MM.1S (cell line): ENCODE data around the gene ZSCAN1.

ENCODE experiments used
- DNase-seq: peaks from one replicate; pipeline ENCODE4 v3.0.0-alpha.2; 2015
- H2AFZ ChIP-seq: fragments of 300-600 bp; sonication (generic); 2 replicates; pipeline ENCODE4 v1.6.0; 2016; ENCODE audit warnings: antibody characterized with exemption, low read length
- H3F3A ChIP-seq: fragments of 300-600 bp; sonication (generic); 2 replicates; pipeline ENCODE4 v1.6.1; 2016; ENCODE audit warnings: mild to moderate bottlenecking, antibody characterized with exemption, low read length, moderate library complexity, mixed read lengths; ENCODE audit not compliant: insufficient read depth
- H3K27ac ChIP-seq: fragments of 300-600 bp; sonication (generic); 2 replicates; pipeline ENCODE4 v1.5.1; 2016; ENCODE audit warnings: mild to moderate bottlenecking, low read length
- H3K27me3 ChIP-seq: fragments of 300-600 bp; sonication (generic); replicated peaks from 2 replicates; pipeline ENCODE4 v1.6.0; 2016; ENCODE audit warnings: low read length; ENCODE audit not compliant: insufficient read depth
- H3K36me3 ChIP-seq: fragments of 300-600 bp; sonication (generic); replicated peaks from 2 replicates; pipeline ENCODE4 v1.6.1; 2016; ENCODE audit warnings: mild to moderate bottlenecking, low read length, mixed read lengths; ENCODE audit not compliant: insufficient read depth
- H3K4me1 ChIP-seq: fragments of 300-600 bp; sonication (generic); 2 replicates; pipeline ENCODE4 v1.6.1; 2016; ENCODE audit warnings: low read length, mixed read lengths
- H3K4me2 ChIP-seq: fragments of 300-600 bp; sonication (generic); 2 replicates; pipeline ENCODE4 v1.6.0; 2016; ENCODE audit warnings: low read depth, low read length
- H3K4me3 ChIP-seq: fragments of 300-600 bp; sonication (generic); 2 replicates; pipeline ENCODE4 v1.5.1; 2016; ENCODE audit warnings: low read length, mixed read lengths
- H3K79me2 ChIP-seq: fragments of 300-600 bp; sonication (generic); 2 replicates; pipeline ENCODE4 v1.6.1; 2016; ENCODE audit warnings: mixed run types, low read length, mixed read lengths
- H3K9ac ChIP-seq: fragments of 300-600 bp; sonication (generic); 2 replicates; pipeline ENCODE4 v1.6.1; 2016; ENCODE audit warnings: low read length, mixed read lengths
- H3K9me2 ChIP-seq: fragments of 300-600 bp; sonication (generic); replicated peaks from 2 replicates; pipeline ENCODE4 v1.6.1; 2016; ENCODE audit warnings: mild to moderate bottlenecking, low read length, mixed read lengths; ENCODE audit not compliant: insufficient read depth
- H3K9me3 ChIP-seq: fragments of 300-600 bp; sonication (generic); replicated peaks from 2 replicates; pipeline ENCODE4 v1.6.1; 2016; ENCODE audit warnings: mild to moderate bottlenecking, low read length, mixed read lengths; ENCODE audit not compliant: insufficient read depth
- H4K20me1 ChIP-seq: fragments of 300-600 bp; sonication (generic); 2 replicates; pipeline ENCODE4 v1.6.1; 2016; ENCODE audit warnings: mild to moderate bottlenecking, low read length, moderate library complexity, mixed read lengths; ENCODE audit not compliant: insufficient read depth
- CTCF ChIP-seq: fragments of 300-600 bp; sonication (generic); IDR thresholded peaks from 2 replicates; pipeline ENCODE4 v1.5.1; 2016; ENCODE audit warnings: antibody characterized with exemption, low read length, mixed read lengths
- EZH2 ChIP-seq: fragments of 300-600 bp; sonication (generic); optimal IDR thresholded peaks from 2 replicates; pipeline ENCODE3; 2017; ENCODE audit warnings: low read depth, mild to moderate bottlenecking, antibody characterized with exemption, low read length, mixed read lengths
- EZH2phosphoT487 ChIP-seq: fragments of 300-600 bp; sonication (generic); IDR thresholded peaks from 2 replicates; pipeline ENCODE4 v1.6.1; 2018; ENCODE audit warnings: antibody characterized with exemption, low read length

ZSCAN1 gene

GRCh38 chr19:58010507-58010906 lies 23.3 kb upstream of the ZSCAN1 start:
- Histone ChIP-seq H2AFZ (no peak overlapping the region), H4K20me1 (no peaks in the 10 kb centered on the region), H3K4me3 (no peak overlapping the region), H3K4me2 (no peak overlapping the region), H3K9me3 (no peaks in the 10 kb centered on the region), H3F3A (no peaks in the 10 kb centered on the region), H3K79me2 (no peaks in the 10 kb centered on the region), H3K4me1 (no peaks in the 10 kb centered on the region), H3K9me2 (no peaks in the 10 kb centered on the region), H3K27me3 (no peaks in the 10 kb centered on the region), H3K36me3 (no peaks in the 10 kb centered on the region), H3K27ac (no peak overlapping the region), H3K9ac (no peak overlapping the region)
- TF ChIP-seq EZH2phosphoT487, result no peak
- TF ChIP-seq CTCF, result no peak
- no peak for TF ChIP-seq EZH2
- DNase-seq, result no peak

- no peaks in the 10 kb centered on the region for H3K79me2 ChIP-seq
- TF ChIP-seq EZH2 (no peak), CTCF (no peak), EZH2phosphoT487 (no peak)
- H2AFZ ChIP-seq, result no peak overlapping the region
- no peaks in the 10 kb centered on the region for H3K9me3 ChIP-seq
- no peaks in the 10 kb centered on the region for H4K20me1 ChIP-seq
- no peaks in the 10 kb centered on the region for H3K27me3 ChIP-seq
- H3K9me2 ChIP-seq, result no peaks in the 10 kb centered on the region
- H3K4me3 ChIP-seq, result no peak overlapping the region
- H3K4me2 ChIP-seq, result no peak overlapping the region
- H3F3A ChIP-seq, result no peaks in the 10 kb centered on the region
- H3K4me1 ChIP-seq, result no peaks in the 10 kb centered on the region
- no peak overlapping the region for H3K9ac ChIP-seq
- DNase-seq, result no peak
- no peaks in the 10 kb centered on the region for H3K36me3 ChIP-seq
- H3K27ac ChIP-seq, result no peak overlapping the region
These were observed 19.7 kb upstream of the ZSCAN1 start for GRCh38 chr19:58014141-58014540.

GRCh38 chr19:58020129-58020528 lies 13.7 kb upstream of the ZSCAN1 start:
- TF ChIP-seq CTCF (no peak), EZH2phosphoT487 (no peak), EZH2 (no peak)
- no peak overlapping the region for H3K4me3 ChIP-seq
- no peaks in the 10 kb centered on the region for H3F3A ChIP-seq
- no peak overlapping the region for H3K27ac ChIP-seq
- no peaks in the 10 kb centered on the region for H3K79me2 ChIP-seq
- DNase-seq, result no peak
- no peak overlapping the region for H3K9ac ChIP-seq
- H3K27me3 ChIP-seq, result no peaks in the 10 kb centered on the region
- H4K20me1 ChIP-seq, result no peaks in the 10 kb centered on the region
- H2AFZ ChIP-seq, result no peak overlapping the region
- no peaks in the 10 kb centered on the region for H3K9me2 ChIP-seq
- no peaks in the 10 kb centered on the region for H3K36me3 ChIP-seq
- no peak overlapping the region for H3K4me2 ChIP-seq
- H3K9me3 ChIP-seq, result no peaks in the 10 kb centered on the region
- no peaks in the 10 kb centered on the region for H3K4me1 ChIP-seq
